HG02852 (cell line): ENCODE results near the gene RNU6-8.

ENCODE experiments used
- ATAC-seq: cut with Tn5 transposase; IDR thresholded peaks from one replicate; pipeline ENCODE4 v1.9.1; 2021; ENCODE audit warnings: mild to moderate bottlenecking, moderate library complexity; ENCODE audit not compliant: unreplicated experiment

The RNU6-8 gene

DNA sequence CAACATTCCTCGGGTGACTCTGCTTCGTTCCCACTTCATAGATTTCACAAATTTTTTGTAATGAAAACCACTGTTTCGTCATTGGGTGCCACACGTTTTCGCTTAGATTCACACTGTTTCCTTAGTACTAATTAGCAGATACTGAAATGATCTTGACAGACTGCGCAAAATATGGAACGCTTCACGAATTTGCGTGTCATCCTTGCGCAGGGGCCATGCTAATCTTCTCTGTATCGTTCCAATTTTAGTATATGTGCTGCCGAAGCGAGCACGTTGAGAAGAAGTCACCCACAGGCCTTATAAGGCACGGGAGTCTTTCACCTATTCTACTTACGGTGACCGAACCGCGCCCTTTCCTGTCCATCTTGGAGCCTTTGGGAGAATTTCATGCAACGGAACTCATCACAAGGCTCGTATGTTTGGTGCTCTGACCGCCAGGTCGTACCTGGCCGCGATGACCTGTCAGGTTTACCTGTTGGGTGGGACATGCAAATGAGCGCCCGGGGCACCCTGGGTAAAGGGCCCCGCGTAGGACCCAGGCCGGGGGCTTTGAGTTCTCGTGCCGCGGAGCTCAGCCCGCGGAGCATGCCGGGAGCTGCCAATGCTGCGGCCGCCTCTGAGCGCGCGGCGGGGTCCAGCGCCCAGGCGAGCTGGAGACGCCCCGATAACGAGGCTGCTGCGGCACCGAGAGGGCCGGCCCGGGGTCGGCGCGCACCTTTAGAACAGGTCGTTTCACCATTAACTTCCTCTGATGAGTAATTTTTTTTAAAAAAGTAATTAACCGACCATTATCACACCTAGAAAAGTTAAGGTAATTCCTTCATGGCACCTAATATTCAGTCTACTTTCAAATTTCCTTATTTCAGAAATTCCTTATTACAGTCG lies at the start of gene RNU6-8:
RNU6-8 (minus strand) TSS at position 272 of the 885 bp plus-strand sequence.
- ATAC-seq: peak; percentile 52

DNA sequence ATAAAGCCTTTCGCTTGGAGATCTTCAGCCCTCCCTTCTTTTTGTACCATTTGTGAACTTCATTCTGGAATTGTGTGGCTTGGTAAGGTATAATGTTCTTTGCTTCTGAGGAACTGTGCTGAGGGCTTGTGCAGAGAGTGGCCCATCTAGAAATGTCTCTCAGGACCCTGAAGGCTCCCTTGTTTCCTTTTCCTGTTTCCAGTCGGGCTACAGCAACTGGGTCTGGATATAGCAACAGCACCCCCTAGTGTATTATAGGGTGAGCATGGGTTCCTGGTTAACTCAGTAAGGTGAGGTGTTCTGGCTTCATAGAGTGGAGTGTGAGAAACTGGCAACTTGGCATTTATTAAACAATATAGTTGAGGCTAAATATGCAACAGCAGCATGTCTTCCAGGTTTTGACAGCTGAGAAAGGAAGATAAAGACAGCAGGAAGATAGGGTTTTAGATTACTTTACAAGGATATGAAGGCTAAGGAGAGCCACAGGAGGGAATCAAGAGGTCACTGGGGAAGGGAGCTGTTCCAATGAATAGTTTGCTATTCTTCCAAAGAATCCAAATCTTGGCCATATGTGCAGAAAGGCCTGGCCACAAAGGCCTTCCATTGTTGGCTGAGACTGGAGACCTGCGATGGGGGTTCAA lies 49.1 kb upstream of the RNU6-8 start:
- peak; percentile 87 for ATAC-seq

DNA sequence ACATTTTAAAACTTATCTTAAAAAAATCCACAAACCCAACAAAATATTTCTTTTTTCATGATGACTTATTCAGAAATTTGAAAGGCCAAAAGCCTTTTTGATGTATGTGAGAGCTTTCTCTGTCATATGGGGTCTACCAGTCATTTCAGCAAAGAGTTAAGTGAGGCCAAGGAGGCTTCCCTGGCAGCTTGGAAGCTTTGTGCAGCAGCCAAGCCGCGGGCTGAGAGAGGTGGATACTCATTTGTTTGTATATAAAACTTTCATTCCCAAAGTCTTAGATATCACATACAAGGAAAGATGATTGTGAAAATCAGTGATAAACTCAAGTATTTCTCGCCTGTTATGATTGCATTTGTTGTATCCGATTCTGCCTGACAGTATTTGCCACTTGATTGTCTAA lies 48.5 kb upstream of the RNU6-8 start:
- no peak for ATAC-seq

DNA sequence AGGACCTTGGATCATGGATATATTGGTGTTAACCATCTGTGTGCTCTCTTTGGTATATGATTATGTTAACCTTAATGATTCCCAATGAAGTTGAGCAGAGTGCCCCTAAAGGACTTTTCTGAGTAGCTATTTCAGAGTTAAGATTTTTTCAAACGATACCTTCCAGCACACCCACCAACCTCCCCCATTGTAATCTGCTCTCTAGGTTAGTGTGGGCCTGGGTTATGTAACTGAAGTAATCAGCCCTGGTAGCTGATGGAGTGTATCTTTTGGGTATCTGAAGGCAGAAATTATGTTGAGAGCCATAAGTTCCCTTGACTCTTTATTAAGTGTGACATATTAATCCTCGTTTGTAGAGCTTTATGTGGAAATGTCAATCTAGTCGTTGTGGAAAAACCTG lies 47.6 kb upstream of the RNU6-8 start:
- ATAC-seq: no peak

DNA sequence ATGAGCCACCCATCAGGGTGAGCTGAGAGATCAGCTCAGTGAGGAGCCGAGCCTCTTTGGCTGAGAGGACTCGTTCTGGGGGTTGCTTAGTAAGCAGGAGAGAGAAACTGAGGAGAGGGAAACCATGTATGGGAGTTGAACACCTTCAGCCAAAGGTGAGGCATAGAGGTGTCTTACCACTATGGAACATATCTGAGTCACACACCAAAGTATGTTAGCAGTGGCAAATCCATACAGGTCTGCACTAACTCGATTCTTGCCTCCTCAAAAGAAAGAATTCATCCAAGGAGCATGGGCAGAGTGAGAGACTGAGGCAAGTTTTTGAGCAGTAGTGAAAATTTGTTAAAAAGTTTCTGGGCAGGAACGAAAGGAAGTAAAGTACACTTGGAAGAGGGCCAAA lies 46.7 kb upstream of the RNU6-8 start:
- ATAC-seq: no peak

DNA sequence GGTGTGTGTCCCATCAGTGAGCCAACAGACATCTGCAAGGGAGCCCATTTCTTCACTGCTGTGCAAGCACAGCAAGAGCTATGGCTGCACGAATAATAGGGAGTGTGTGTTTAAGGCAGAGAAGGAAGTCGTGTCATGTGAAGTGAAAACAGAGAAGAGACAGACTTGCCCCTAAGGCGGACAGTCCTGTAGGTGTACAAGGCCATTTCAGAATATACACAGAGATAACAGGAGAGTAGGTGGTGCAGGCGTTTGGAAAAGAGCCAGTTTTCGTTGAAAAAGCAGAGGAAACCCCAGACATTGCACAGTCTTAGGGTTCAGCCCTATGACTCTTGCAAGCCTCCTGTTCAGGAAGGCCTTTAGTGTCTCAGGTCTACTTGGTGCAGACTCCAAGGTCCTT lies 46.3 kb upstream of the RNU6-8 start:
- ATAC-seq: no peak

DNA sequence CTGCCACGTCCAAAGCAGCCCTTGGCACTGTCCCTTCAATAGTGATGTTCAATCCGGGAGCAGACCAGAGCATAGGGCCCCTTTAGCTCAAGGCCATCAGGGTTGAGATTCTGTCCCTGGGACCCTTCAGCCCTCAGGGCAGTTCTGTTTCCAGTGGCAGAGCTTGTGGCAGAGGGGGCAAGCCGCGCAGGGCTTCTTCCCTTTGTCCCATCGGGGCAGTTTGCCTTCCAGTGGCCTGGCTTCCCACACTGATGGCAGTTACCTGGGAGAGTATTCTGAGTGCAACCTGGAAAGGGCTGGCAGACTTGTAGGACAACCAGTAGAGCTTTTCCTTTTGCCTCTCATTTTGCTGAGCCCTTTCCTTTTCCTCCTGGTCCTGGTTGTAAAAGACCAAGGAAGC lies 43.7 kb upstream of the RNU6-8 start:
- no peak for ATAC-seq

DNA sequence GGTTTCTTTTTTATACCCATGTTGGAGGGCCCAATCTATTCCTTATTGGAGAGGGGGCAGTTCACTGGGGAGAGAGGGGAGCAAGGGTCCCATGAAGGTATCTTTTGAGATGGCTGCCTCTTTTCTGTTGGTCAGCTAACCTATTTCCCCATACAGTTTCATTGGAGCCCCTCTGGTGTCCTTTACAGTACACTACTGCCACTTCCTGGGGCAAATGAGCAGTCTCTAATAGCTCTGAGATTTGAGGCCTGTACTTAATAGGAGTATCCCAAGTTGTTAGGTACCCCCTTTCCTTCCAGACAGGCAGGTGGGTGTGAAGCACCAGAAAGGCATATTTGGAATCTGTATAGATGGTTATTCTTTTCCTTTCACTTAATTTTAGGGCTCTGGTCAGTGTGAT lies 41.3 kb upstream of the RNU6-8 start:
- ATAC-seq: no peak

DNA sequence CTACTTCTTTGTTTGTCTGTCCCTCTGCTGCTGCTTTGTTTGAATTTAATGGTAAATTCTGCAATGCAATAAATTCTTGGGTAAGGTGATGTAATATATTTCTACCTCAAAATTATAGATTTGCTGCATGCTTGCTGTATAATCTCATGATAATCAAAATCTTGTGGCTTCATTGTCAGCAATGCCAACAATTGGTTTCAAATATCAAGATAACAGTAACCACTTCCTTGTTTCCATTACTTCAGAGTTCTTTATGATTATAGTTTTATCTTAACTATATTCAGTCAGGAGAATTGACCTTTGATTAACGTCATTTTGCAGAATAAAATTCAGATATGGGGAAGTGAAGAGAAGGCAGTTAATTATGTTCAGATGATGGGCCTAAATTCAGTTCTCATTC lies 30.2 kb upstream of the RNU6-8 start:
- no peak for ATAC-seq

DNA sequence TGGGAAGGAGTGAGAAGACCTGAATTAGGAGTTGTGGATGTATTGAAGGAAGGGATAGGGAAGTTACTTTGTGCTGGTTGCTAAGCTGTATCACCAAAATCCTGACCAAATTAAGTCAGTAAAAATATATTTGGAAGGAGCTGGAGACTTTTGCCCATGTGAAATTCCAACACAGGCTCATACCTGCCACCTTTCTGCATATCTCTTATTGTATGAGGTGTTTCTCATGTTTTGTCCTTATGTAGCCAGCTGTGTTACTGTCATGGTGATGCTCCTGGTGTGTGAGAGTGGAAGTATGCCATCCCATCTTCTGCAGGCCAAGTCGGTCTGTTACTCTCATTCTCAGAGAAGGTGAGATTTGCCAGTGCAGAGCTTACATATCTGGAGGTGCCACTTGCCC lies 29.4 kb upstream of the RNU6-8 start:
- no peak for ATAC-seq

DNA sequence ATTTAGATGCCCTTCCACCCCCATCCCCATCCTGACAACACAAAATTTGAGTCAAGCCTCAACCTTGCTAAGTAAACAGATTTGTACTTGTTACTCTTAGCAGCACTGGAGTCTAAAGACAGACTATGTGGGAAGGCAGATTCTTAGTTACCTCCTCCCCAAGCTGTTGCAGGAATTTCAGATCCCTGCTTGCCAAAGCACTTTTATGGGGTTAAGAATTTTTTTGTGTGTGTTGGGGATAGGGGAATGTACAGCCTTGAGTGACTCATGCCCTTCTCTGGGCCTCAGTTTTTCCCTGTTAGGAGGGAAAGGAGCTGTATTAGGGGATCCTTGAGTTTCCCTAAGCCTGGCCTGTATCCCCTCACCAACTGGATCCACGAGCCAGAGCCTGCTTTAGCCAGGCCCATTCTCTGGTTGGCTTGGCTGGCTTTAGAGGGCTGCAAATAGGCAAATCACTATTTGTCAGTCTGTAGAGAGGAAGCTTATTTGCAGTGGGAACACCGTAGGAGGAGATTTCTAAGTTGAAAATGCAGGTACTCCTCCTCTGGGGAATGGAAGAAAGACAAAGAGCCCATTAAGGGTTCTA lies 27.7 kb upstream of the RNU6-8 start:
- no peak for ATAC-seq

DNA sequence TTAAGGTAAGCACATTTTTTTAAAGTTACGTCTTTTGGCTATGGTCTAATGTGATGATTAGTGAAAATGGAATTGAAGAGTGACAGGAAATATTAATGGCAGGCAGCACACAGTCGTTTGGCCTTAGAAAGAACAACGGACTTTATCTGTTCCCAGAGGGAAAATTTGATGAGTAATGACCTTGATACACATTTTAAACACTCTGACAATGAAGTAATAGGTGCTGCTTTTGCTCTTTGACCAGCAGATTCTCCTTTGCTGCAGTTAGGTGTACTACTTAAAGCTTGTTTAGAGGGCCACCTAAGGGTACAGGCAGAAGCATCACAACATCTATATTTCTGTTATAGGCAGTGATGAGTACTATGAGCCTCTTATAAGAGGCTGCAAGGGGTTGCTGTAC lies 27.1 kb upstream of the RNU6-8 start:
- no peak for ATAC-seq

DNA sequence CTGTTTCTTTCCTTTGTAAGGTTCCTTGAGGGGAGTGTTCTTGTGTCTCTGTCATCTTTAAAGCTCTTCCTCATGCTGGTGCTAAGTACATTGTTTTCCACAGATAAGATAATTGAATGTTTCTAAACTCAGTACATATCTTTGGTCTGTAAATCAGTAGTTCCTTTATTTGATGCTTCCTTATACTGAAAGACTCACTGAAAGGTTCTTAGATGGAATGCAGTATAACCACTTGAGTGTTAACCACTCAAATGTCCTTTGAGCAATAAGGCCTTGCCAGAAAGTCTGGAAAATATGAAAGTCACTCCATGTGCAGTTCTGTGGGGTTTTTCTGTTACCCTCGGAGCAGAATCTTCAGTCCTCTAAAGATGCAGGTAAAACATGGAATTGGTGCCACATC lies 23.0 kb upstream of the RNU6-8 start:
- ATAC-seq: no peak

DNA sequence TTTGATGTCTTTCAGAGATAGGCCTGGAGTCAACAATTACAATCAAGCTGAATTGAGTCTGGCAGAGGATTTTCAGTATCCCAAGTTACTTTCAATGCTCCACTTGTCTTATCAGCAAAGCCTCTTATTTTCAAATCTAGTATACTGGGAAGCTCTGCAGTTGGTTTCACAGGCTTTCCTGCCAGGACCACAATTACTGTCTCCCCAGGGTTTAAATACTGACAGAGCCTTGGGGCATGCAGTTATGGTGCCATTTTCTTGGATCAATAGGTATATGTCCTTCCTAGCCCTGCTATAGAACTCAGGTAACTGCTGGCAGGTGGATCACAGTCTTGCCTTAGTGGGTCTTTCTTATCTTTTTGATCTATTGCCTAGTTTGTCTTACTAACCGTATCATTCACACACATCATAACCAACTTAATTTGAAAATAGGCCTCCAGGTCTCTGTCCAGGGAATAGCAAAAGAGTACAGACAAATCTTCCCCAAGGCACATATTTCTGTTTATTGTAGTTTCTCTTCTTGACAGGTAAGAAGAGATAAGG lies 22.4 kb upstream of the RNU6-8 start:
- ATAC-seq: no peak

DNA sequence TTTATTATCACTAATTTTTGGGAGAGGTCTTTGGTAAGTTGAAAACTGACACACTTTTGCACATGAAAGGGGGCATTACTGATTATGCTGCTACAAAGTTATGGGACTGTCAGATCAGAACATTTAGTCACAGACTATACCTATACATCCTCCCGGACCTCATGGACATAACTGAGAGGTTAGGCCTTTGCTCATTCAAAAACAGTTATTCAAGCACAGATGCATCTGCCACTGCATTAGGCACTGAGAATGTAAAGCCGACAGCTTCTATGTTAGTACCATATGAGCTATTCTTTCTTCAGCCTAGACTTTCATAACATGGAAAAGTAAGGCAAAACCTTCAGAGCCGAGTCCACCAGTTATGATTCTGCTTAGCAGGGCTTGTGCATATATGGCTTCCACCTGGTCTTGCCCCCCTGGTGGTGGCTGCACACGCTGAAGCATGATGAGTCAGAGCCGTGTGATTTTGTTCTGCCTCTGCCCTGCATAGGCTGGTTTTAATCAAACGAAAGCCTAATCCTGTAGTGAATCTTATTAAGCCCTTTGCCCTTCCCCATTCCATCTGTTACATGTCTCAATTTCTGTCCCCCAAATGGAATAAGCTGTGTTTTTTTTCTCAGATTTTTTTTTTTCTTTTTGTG lies 21.8 kb upstream of the RNU6-8 start:
- no peak for ATAC-seq

DNA sequence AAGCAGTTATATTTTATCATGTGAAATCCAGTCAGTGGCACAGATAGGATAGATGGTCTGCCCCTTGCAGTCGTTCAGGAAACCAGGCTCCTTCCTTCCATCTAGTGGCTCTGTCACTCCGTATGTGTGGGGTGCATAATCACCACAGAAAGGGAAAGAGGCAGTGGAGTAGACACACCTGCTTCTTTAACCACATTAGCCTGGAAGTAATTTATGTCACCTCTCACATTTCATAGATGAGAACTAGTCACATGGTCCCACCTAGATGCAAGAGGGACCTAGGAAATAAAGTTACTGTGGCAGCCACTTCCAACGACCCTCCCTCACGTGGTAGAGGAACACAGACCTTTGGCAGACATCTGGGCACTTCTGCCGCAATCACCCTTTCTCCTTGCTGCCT lies 14.2 kb upstream of the RNU6-8 start:
- no peak for ATAC-seq

DNA sequence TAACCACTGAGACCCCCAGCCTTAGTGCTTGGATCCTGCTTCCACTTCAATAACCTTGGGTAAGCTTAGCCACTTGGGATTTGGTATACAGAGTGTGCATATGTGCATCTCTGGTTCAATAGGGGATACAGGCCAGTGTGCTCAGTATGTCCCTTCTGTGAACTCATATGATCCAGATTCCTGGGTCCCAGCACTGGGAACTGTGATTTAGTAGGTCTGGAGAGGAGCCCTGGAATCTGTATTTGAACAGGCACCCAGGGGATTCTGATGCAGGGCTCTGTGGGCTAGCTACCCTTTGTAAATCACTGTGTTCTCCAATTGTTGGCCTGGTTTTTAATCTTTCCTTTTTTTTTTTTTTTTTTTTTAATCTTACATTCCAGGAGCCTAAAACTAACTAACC lies 9.8 kb upstream of the RNU6-8 start:
- ATAC-seq: no peak

DNA sequence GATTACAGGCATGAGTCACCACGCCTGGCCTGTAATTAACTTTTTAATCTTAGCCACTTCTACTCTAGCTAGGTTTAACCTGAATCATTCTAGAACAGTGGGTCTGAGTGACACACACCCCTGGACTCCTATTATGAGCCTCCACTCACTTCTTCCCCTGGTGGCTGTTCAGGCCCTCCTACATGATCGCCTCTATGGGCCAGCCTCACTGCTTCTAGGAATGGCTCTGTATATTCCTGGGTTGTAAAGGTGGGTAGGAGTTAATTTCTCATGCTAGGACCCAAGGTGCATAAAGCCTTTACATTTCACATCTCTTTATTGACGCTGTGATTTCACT lies 8.0 kb upstream of the RNU6-8 start:
- ATAC-seq: no peak

DNA sequence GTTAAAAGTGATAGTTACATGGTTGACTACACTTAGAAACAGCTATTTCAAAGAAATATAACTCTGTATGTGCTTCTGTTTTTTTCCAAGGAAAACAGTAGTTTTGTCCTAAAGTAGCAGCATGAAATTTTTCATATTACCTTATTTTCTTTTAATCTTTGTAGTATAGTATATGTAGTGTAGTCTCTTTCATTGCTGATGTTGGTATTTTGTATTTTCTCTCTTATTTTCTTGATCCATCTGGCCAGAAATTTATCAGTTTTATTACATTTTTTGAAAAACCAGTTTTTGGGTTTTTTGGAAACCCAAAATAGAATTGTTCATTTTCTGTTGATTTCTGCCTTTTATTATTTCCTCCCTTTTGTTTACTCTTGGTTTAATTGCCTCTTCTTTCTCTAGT lies 6.4 kb upstream of the RNU6-8 start:
- no peak for ATAC-seq

DNA sequence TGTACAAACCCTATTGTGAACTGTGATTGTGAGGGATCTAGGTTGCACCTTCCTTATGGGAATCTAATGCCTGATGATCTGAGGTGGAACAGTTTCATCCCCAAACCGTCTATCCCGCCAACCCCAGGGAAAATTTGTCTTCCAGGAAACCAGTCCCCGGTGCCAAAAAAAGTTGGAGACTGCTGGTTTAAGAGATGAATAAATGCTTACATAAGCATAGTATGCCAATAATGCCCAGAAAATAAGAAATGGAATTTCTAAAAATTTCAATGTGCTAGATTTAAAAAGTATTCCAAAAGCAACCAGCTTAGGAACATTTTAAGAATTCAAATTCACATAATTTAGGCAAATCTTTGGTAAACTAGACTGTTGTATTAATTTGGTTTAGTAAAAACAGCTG lies 5.4 kb upstream of the RNU6-8 start:
- ATAC-seq: no peak

DNA sequence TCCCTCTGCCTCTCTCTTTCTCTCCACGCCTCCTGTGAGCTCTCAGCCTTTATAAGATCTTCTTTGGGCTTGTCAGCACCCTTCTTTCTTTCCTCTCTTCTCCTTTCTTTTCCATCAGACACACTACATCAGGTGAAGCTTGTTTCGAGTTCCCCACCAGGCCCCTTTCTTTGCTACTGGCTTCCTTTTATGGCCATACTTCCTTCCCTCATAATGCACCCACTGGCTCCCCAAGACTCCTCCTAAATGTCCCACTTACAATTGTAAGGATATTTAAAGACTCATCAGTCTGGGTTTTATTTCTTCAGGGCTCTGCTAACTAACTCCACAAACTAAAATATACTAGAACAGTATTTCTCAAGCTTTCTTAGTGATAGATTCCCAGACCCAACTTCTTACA lies 3.5 kb upstream of the RNU6-8 start:
- ATAC-seq: no peak

DNA sequence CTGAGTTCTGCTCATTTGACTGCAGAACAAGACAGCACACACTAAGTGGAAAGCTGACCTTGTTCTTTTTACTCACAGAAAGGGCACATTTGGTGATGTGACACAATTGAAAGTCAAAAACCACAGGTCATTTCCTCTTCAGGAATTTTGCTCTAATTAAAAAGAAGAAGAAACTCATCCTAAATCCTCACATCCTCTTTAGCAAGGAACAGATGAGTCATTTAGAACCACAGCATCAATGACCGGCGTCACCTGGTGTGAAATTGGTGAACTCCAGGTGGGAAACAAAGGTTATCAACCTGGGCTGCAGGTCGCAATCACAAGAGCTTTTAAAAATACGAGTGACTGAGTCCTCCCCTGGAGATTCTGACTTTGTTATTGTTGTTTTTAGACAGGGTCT lies 2.9 kb upstream of the RNU6-8 start:
- ATAC-seq: no peak
